ENCODE results near the gene FAM149A. TPM values are rescaled to one million over a fixed set of nuclear protein-coding genes. Genes with fewer than 3 reads are reported as not detected.

Gene FAM149A
- total RNA-seq, 4 donors from 2014 or later = 0.77 to 18.9 (median 17.7) TPM

- peak overlapping the region; percentile 48 to 53 for H3K4me3 ChIP-seq
- peak; percentile 48 to 63 for DNase-seq
- no peaks in the 10 kb centered on the region for H3K4me1 ChIP-seq
- intact Hi-C loops (cut with DNase I; ENCODE audit: low total_unique reads) = no loop called here
- peak overlapping the region; percentile 75 to 79 for H3K27ac ChIP-seq
- H3K9me3 ChIP-seq = no peaks in the 10 kb centered on the region
- no peaks in the 10 kb centered on the region for H3K36me3 ChIP-seq
- no peaks in the 10 kb centered on the region for H3K27me3 ChIP-seq
- TF ChIP-seq CTCF (IDR thresholded peaks at IDR 0.05) (peak; percentile 52 to 57 (median 53)), POLR2A (IDR thresholded peaks at IDR 0.05) (no peak)
Measured at GRCh38 chr4:186067757-186068385, 36.6 kb upstream of the FAM149A start.

DNA sequence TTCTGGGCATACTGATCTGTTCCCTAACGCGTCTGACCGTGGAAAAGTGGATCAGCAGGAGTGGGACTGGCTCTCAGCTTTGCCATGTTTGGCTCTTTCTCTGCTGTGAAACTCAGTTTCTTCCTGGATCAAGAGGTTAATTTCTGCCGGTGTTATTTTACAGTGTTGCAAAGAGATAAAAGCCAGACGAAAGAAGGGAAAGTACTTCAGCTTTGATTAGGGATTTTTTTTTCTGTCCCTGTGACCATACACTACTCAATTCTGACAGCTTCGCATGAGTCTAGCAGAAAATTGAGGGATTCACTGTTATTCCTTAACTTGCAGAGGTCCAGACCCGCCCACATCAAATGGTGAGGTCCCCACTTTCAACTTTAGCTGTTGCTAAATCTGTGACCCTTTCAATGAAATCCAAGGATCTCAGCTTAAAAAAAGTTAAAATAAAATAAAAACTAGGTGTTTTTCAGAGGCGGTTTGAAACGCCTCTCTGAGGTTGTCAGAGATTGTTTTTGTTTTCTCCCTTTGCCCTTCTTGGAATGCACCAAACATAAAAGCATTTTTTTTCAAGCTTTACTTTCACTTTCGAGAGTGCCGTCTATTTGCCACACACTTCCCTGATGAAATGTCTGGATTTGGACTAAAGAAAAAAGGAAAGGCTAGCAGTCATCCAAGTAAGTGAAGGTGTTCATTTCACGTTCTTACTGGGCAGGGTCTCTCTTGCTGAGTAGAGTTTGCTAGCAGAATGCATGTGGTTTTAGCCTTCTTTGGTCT is 35.7 kb upstream of the FAM149A start, which contains the start of gene TLR3:
TSS of gene TLR3 (plus strand) at position 576 of the 768 bp plus-strand sequence. CDS start 7,464 bp downstream, outside the sequence.
- peak within 1 kb of the TSS; percentile 48 to 53 for H3K4me3 ChIP-seq
- intact Hi-C loops (cut with DNase I; ENCODE audit: low total_unique reads) = no loop called here
- peak within 1 kb of the TSS; percentile 75 to 79 for H3K27ac ChIP-seq
- no peaks in the 10 kb centered on the region for H3K36me3 ChIP-seq
- H3K9me3 ChIP-seq = no peaks in the 10 kb centered on the region
- no peaks in the 10 kb centered on the region for H3K27me3 ChIP-seq
- no peak for DNase-seq
- TF ChIP-seq POLR2A (IDR thresholded peaks at IDR 0.05) = peak in 1 of 2 donors; percentile 9
- no peak for TF ChIP-seq CTCF (IDR thresholded peaks at IDR 0.05)
- H3K4me1 ChIP-seq = no peaks in the 10 kb centered on the region

- no peaks in the 10 kb centered on the region for H3K4me1 ChIP-seq
- peak overlapping the region; percentile 75 to 79 for H3K27ac ChIP-seq
- H3K9me3 ChIP-seq = no peaks in the 10 kb centered on the region
- no peak for DNase-seq
- peak overlapping the region; percentile 48 to 53 for H3K4me3 ChIP-seq
- no peaks in the 10 kb centered on the region for H3K36me3 ChIP-seq
- TF ChIP-seq POLR2A (IDR thresholded peaks at IDR 0.05) (no peak), CTCF (IDR thresholded peaks at IDR 0.05) (no peak)
- intact Hi-C loops (cut with DNase I; ENCODE audit: low total_unique reads) = no loop called here
- no peaks in the 10 kb centered on the region for H3K27me3 ChIP-seq
Measured at GRCh38 chr4:186069729-186070128, 34.8 kb upstream of the FAM149A start.

- no peak for DNase-seq
- Histone ChIP-seq H3K27me3 (no peaks in the 10 kb centered on the region), H3K36me3 (no peaks in the 10 kb centered on the region), H3K4me3 (no peak overlapping the region), H3K27ac (no peak overlapping the region), H3K9me3 (no peaks in the 10 kb centered on the region), H3K4me1 (peaks cover 0 to 4% of the 10 kb centered on the region in 2 donors)
- intact Hi-C loops (cut with DNase I; ENCODE audit: low total_unique reads) = no loop called here
- TF ChIP-seq POLR2A (IDR thresholded peaks at IDR 0.05) = no peak
- no peak for TF ChIP-seq CTCF (IDR thresholded peaks at IDR 0.05)
Measured at GRCh38 chr4:186072516-186072915, 32.0 kb upstream of the FAM149A start.

GRCh38 chr4:186074189-186074588 is 30.3 kb upstream of the FAM149A start:
- H3K27ac ChIP-seq = no peak overlapping the region
- TF ChIP-seq CTCF (IDR thresholded peaks at IDR 0.05) = no peak
- no peak for TF ChIP-seq POLR2A (IDR thresholded peaks at IDR 0.05)
- H3K9me3 ChIP-seq = no peaks in the 10 kb centered on the region
- intact Hi-C loops (cut with DNase I; ENCODE audit: low total_unique reads) = no loop called here
- H3K4me3 ChIP-seq = no peak overlapping the region
- peaks cover 0 to 4% of the 10 kb centered on the region in 2 donors for H3K4me1 ChIP-seq
- no peaks in the 10 kb centered on the region for H3K36me3 ChIP-seq
- DNase-seq = no peak
- H3K27me3 ChIP-seq = no peaks in the 10 kb centered on the region
